ENCODE results near the gene ATG14.
"Not testable (repeated sequence)": the region's sequence is repeated elsewhere in the genome, so short reads cannot be mapped to it uniquely, and the experiment has no call there.

The ATG14 gene

GRCh38 chr14:55349565-55349964 lies 62.1 kb downstream of the ATG14 start:
- no peak for DNase-seq

GRCh38 chr14:55348766-55349453 lies 62.7 kb downstream of the ATG14 start:
- DNase-seq = no peak

GRCh38 chr14:55347748-55348147 lies 63.9 kb downstream of the ATG14 start:
- no peak for DNase-seq

- no peak for DNase-seq
These were observed 64.6 kb downstream of the ATG14 start for GRCh38 chr14:55347040-55347439.

- not testable (repeated sequence) for DNase-seq
These were observed 67.0 kb downstream of the ATG14 start for GRCh38 chr14:55344582-55345163.

- DNase-seq = no peak
These were observed 69.8 kb downstream of the ATG14 start for GRCh38 chr14:55341781-55342180.

GRCh38 chr14:55340482-55340881 lies 71.1 kb downstream of the ATG14 start:
- DNase-seq = peak in 1 of 2 experiments; percentile 51

- DNase-seq = no peak
These were observed 71.9 kb downstream of the ATG14 start for GRCh38 chr14:55339770-55340169.

- DNase-seq = no peak
These were observed 74.9 kb downstream of the ATG14 start for GRCh38 chr14:55336691-55337090.

- DNase-seq = no peak
These were observed 75.5 kb downstream of the ATG14 start for GRCh38 chr14:55336162-55336561.

GRCh38 chr14:55333711-55334485 lies 77.7 kb downstream of the ATG14 start:
- no peak for DNase-seq

- no peak for DNase-seq
These were observed 78.7 kb downstream of the ATG14 start for GRCh38 chr14:55332654-55333570.

GRCh38 chr14:55329999-55330710 lies 81.5 kb downstream of the ATG14 start:
- DNase-seq = no peak

GRCh38 chr14:55328317-55328716 lies 83.3 kb downstream of the ATG14 start:
- DNase-seq = no peak

- no peak for DNase-seq
These were observed 84.5 kb downstream of the ATG14 start for GRCh38 chr14:55327179-55327578.

GRCh38 chr14:55324812-55325211 lies 86.8 kb downstream of the ATG14 start:
- no peak for DNase-seq

GRCh38 chr14:55323910-55324309 lies 87.7 kb downstream of the ATG14 start:
- no peak for DNase-seq

- no peak for DNase-seq
These were observed 92.9 kb downstream of the ATG14 start for GRCh38 chr14:55318694-55319093.

GRCh38 chr14:55317542-55318306 lies 93.9 kb downstream of the ATG14 start:
- no peak for DNase-seq

GRCh38 chr14:55316564-55316963 lies 95.1 kb downstream of the ATG14 start:
- DNase-seq = no peak

Measured in SHP77 (cell line).